Measurements from ENCODE around the gene MARS1. TPM values are rescaled to one million over a fixed set of nuclear protein-coding genes. Genes with fewer than 3 reads are reported as not detected.

Gene MARS1
- total RNA-seq, 2 experiments from 2014 or later: 275 to 291 TPM

DNA sequence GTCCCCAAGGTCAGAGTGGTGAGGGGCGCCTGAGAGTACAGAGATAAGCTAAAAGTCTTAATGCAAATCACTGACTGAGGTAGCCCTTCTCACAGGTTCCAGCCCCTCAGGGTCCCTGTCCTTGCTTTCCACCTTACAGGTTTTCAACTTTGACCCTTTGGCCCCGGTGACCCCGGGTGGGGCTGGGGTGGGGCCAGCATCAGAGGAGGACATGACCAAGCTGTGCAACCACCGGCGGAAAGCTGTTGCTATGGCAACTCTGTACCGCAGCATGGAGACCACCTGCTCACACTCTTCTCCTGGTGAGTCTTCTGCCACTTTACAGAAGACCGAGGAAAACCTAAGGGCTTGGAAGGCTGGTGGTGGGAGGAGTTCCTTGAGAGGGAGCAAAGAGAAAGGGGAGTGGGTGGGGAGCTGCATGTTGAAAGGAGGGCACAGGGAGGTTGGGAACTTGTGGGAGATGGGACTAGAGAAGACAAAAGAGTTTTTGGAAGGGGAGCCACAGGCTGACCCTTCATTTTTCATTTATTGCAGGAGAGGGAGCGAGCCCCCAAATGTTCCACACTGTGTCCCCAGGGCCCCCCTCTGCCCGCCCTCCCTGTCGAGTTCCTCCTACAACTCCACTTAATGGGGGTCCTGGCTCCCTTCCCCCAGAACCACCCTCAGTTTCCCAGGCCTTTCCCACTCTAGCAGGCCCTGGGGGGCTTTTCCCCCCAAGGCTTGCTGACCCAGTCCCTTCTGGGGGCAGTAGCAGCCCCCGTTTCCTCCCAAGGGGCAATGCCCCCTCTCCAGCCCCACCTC lies 37.1 kb downstream of the MARS1 start:
- ATAC-seq (no peak), DNase-seq (no peak)
- Mint-ChIP-seq H3K4me1 (ENCODE audit: low read depth) (peaks cover 45% of the 10 kb centered on the region), H3K9me3 (ENCODE audit: insufficient read depth) (no peaks in the 10 kb centered on the region), H3K27ac (no peak overlapping the region), H3K36me3 (ENCODE audit: low read depth) (peaks cover 41% of the 10 kb centered on the region), H3K4me3 (peak overlapping the region; percentile 95), H3K27me3 (ENCODE audit: low read depth) (no peaks in the 10 kb centered on the region)
- ChIA-PET POLR2A (interaction anchor here (0.8 to 2.7 kb wide), 5 partner anchors 10 to 47 kb away, joined by 3 to 29 read pairs (median 4); no protein-coding TSS in a partner anchor), CTCF (interaction anchor here (0.9 to 2.4 kb wide), 7 partner anchors 10 to 66 kb away, joined by 3 to 8 read pairs (median 3); partner anchors contain the start of gene GLI1)

DNA sequence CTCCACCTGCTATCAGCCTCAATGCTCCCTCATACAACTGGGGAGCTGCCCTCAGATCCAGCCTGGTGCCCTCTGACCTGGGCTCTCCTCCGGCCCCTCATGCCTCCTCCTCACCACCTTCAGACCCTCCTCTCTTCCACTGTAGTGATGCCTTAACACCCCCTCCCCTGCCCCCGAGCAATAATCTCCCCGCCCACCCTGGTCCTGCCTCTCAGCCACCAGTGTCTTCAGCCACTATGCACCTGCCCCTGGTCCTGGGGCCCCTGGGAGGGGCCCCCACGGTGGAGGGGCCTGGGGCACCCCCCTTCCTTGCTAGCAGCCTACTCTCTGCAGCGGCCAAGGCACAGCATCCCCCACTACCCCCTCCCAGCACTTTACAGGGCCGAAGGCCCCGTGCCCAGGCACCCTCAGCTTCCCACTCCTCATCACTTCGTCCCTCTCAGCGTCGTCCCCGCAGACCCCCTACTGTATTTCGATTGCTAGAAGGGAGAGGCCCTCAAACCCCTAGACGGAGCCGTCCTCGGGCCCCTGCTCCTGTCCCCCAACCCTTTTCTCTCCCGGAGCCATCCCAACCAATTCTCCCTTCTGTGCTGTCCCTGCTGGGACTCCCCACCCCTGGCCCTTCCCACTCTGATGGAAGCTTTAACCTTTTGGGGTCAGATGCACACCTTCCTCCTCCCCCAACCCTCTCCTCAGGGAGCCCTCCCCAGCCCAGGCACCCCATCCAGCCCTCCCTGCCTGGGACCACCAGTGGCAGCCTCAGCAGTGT lies 37.9 kb downstream of the MARS1 start:
- H3K4me3 Mint-ChIP-seq: no peak overlapping the region
- no peak overlapping the region for H3K27ac Mint-ChIP-seq
- DNase-seq (no peak), ATAC-seq (no peak)
- no peaks in the 10 kb centered on the region for H3K27me3 Mint-ChIP-seq (ENCODE audit: low read depth)
- peaks cover 44% of the 10 kb centered on the region for H3K4me1 Mint-ChIP-seq (ENCODE audit: low read depth)
- H3K36me3 Mint-ChIP-seq (ENCODE audit: low read depth): peaks cover 40% of the 10 kb centered on the region
- no peaks in the 10 kb centered on the region for H3K9me3 Mint-ChIP-seq (ENCODE audit: insufficient read depth)
- ChIA-PET POLR2A (interaction anchor here (0.6 to 2.7 kb wide), 4 partner anchors 9 to 800 kb away, joined by 4 to 29 read pairs (median 4); no protein-coding TSS in a partner anchor), CTCF (no interaction called here)

DNA sequence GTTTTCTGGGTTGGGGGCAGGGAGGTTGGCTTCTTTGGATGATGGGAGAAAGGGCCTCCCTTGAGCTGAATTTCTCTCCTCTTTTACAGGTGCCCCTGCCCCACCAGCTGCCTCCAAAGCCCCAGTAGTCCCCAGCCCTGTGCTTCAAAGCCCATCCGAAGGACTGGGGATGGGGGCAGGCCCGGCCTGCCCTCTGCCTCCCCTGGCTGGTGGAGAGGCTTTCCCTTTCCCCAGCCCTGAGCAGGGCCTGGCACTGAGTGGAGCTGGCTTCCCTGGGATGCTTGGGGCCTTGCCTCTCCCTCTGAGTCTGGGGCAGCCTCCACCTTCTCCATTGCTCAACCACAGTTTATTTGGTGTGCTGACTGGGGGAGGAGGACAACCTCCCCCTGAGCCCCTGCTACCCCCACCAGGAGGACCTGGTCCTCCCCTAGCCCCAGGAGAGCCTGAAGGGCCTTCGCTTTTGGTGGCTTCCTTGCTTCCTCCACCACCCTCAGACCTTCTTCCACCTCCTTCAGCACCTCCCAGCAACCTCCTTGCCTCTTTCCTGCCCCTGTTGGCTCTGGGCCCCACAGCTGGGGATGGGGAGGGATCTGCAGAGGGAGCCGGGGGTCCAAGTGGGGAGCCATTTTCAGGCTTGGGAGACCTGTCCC lies 38.7 kb downstream of the MARS1 start:
- DNase-seq: no peak
- no peak overlapping the region for H3K27ac Mint-ChIP-seq
- ChIA-PET POLR2A (interaction anchor here (0.6 to 0.8 kb wide), 2 partner anchors 27 to 801 kb away, joined by 3 to 5 read pairs; no protein-coding TSS in a partner anchor), CTCF (no interaction called here)
- H3K36me3 Mint-ChIP-seq (ENCODE audit: low read depth): peaks cover 47% of the 10 kb centered on the region
- no peaks in the 10 kb centered on the region for H3K9me3 Mint-ChIP-seq (ENCODE audit: insufficient read depth)
- ATAC-seq: no peak
- H3K27me3 Mint-ChIP-seq (ENCODE audit: low read depth): no peaks in the 10 kb centered on the region
- no peak overlapping the region for H3K4me3 Mint-ChIP-seq
- peaks cover 36% of the 10 kb centered on the region for H3K4me1 Mint-ChIP-seq (ENCODE audit: low read depth)

DNA sequence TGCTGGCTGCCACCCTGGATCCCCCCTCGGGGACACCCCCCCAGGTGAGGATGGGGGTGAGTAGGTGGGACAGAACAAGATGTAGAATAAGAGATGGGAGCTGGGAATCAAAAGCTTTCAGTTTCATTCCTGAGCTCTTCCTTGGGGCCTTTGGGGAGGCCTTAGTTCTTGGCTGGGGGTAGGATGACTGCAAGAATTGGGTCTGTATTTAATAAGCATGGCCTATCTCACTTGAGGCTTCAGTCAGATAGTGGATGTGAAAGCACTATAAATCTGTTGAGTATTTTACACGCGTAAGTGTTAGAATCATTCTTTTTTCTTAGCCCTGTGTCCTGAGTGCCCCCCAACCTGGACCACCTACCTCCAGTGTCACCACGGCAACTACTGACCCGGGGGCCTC lies 39.3 kb downstream of the MARS1 start:
- no peak for DNase-seq
- Mint-ChIP-seq H3K4me1 (ENCODE audit: low read depth) (peaks cover 30% of the 10 kb centered on the region), H3K9me3 (ENCODE audit: insufficient read depth) (no peaks in the 10 kb centered on the region), H3K27me3 (ENCODE audit: low read depth) (no peaks in the 10 kb centered on the region), H3K36me3 (ENCODE audit: low read depth) (peaks cover 51% of the 10 kb centered on the region), H3K27ac (peak overlapping the region; percentile 70), H3K4me3 (no peak overlapping the region)
- no peak for ATAC-seq
- ChIA-PET POLR2A (interaction anchor here (0.8 to 1.2 kb wide), 2 partner anchors 26 to 192 kb away, joined by 3 read pairs; no protein-coding TSS in a partner anchor), CTCF (no interaction called here)

DNA sequence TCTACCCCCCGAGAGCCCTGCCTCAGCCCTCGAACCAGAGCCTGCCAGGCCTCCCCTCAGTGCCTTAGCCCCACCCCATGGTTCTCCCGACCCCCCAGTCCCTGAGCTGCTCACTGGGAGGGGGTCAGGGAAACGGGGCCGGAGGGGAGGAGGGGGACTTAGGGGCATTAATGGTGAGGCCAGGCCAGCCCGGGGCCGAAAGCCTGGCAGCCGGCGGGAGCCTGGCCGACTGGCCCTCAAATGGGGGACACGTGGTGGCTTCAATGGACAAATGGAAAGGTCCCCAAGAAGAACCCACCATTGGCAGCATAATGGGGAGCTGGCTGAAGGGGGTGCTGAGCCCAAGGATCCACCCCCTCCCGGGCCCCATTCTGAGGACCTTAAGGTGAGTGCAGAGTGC lies 40.3 kb downstream of the MARS1 start:
- ChIA-PET POLR2A (interaction anchor here (0.6 to 1.4 kb wide), 4 partner anchors 10 to 191 kb away, joined by 3 to 4 read pairs (median 4); no protein-coding TSS in a partner anchor), CTCF (no interaction called here)

DNA sequence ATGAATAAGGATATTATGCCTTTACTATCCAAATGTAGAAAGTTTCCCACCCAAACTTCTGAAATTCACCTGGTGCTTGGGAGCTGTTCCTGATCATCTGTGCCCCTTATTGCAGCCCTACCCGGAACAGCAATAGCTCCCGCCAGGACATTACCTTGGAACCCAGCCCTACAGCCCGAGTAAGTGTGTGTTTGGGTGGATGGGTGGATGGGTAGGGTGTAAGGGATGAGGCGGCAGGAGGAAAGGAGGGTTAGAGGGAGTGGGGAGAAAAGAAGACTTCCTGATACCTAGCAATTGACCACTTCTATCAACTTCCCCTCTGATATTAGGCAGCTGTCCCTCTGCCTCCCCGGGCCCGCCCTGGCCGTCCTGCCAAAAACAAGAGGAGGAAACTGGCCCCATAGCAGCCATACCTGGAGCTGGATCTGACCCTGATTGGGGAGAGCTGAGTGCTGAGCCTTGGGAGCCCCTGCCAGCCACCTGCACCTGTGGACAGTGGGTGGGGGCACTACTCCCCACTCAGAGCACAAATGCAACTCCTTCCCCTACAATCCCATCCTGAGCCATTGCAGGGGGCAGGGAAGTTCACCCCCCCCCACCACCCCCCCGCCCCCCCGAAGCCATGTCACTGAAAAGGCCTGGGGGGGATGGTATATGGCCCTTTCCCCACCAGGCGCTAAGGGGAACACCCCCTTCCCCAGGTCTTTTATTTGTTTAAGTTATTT lies 41.1 kb downstream of the MARS1 start:
- Mint-ChIP-seq H3K27ac (no peak overlapping the region), H3K36me3 (ENCODE audit: low read depth) (peaks cover 58% of the 10 kb centered on the region), H3K4me1 (ENCODE audit: low read depth) (peaks cover 20% of the 10 kb centered on the region), H3K9me3 (ENCODE audit: insufficient read depth) (no peaks in the 10 kb centered on the region), H3K27me3 (ENCODE audit: low read depth) (no peaks in the 10 kb centered on the region), H3K4me3 (no peak overlapping the region)
- POLR2A ChIA-PET: interaction anchor here (1.4 kb wide), 1 partner anchor 49 kb away, joined by 4 read pairs; no protein-coding TSS in a partner anchor
- CTCF ChIA-PET: no interaction called here
- ATAC-seq (no peak), DNase-seq (no peak)

More for the DNA sequence above, 40.3 kb downstream of the MARS1 start:
- Mint-ChIP-seq H3K27me3 (ENCODE audit: low read depth) (no peaks in the 10 kb centered on the region), H3K36me3 (ENCODE audit: low read depth) (peaks cover 60% of the 10 kb centered on the region), H3K4me1 (ENCODE audit: low read depth) (peaks cover 28% of the 10 kb centered on the region), H3K27ac (no peak overlapping the region), H3K9me3 (ENCODE audit: insufficient read depth) (no peaks in the 10 kb centered on the region), H3K4me3 (no peak overlapping the region)
- ATAC-seq (no peak), DNase-seq (no peak)

DNA sequence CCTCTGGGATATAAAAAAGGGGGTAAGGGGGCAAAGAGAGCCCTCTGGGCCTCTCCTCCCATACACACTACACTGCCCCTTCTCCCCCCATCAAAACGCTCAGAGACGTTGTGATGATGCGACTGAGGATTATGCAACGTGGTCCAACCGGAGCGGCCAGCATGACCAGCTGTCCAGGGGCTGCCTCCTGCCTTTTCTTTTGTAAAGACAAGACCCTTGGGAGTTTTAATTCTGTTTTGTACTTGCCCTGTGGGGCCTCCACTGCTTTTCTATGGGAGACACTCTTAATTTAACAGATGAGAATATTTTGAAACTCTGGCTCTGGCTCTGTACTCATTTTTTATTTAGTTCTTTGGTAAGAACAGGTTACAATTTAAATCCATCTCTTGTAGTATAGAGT lies 42.0 kb downstream of the MARS1 start:
- no peak overlapping the region for H3K27ac Mint-ChIP-seq
- H3K4me3 Mint-ChIP-seq: no peak overlapping the region
- no peaks in the 10 kb centered on the region for H3K27me3 Mint-ChIP-seq (ENCODE audit: low read depth)
- H3K4me1 Mint-ChIP-seq (ENCODE audit: low read depth): peaks cover 13% of the 10 kb centered on the region
- H3K9me3 Mint-ChIP-seq (ENCODE audit: insufficient read depth): no peaks in the 10 kb centered on the region
- H3K36me3 Mint-ChIP-seq (ENCODE audit: low read depth): peaks cover 56% of the 10 kb centered on the region
- DNase-seq (no peak), ATAC-seq (no peak)
- CTCF ChIA-PET: no interaction called here
- POLR2A ChIA-PET: no interaction called here

DNA sequence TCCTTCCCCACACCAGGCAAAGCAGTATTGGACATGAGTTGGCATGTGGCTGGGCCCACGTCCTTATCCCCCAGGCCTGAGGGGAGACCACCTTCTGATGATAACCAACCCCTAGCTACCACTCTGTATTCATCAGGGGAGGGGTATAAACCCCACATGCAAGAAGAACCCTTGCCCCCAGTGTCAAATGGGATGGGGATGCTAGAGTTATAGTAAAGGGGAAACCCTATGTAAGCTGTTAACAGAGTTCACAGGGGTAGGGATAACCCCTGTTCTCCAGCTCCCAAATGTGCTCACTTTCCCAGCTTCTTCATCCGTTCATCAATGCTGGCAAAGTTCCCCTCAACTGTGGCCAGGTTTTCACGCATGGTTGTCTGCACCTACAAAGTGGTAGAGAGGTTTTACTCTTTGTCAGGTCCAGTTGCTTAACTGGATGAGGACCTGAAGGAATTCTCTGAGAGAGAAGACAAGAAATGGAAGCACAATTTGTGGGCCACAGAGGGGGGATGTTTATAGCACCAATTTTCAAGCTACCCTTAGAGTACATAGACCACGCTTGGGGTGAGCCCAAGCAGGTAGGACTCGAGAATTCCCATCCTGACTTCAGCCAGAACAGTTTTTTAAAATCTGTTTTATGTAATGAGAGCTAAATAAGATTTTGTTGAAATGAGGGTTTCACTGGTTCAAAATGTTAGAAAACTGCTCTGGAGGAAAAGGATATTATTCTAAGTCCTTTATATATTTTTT lies 42.7 kb downstream of the MARS1 start:
- CTCF ChIA-PET: interaction anchor here (1.2 to 2.0 kb wide), 3 partner anchors 8 to 90 kb away, joined by 3 to 4 read pairs (median 4); partner anchors contain the start of gene DCTN2
- POLR2A ChIA-PET: interaction anchor here (0.7 to 2.7 kb wide), 2 partner anchors 10 to 101 kb away, joined by 3 to 9 read pairs; partner anchors contain the start of gene DDIT3

DNA sequence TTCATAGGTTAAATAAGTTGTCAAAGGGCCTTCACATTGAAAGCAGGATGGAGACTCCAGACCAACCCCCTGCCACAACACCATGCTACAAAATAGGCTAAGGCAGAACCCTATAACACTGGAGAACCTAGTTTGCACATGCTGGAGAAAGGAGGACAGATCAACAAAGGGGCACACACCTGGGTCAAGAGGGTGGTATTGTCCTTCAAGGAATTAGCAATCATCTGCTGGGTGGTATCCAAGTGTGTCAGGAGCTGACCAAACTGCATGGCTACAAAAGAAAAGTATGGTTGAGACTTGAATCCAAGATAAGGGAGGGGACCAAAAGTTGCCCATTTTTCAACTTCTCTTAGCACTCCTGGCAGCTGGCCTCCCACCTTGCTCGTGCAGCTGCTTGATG lies 44.0 kb downstream of the MARS1 start:
- peaks cover 3% of the 10 kb centered on the region for H3K4me1 Mint-ChIP-seq (ENCODE audit: low read depth)
- H3K9me3 Mint-ChIP-seq (ENCODE audit: insufficient read depth): no peaks in the 10 kb centered on the region
- DNase-seq: no peak
- H3K4me3 Mint-ChIP-seq: no peak overlapping the region
- H3K27ac Mint-ChIP-seq: peak overlapping the region; percentile 39
- ChIA-PET POLR2A (interaction anchor here (2.7 to 6.6 kb wide), 2 partner anchors 8 to 12 kb away, joined by 9 to 29 read pairs; partner anchors contain the start of gene DDIT3), CTCF (interaction anchor here (2.0 kb wide), 1 partner anchor 15 kb away, joined by 4 read pairs; the partner anchor contains the start of gene DCTN2)
- ATAC-seq: no peak
- H3K36me3 Mint-ChIP-seq (ENCODE audit: low read depth): peaks cover 54% of the 10 kb centered on the region
- no peaks in the 10 kb centered on the region for H3K27me3 Mint-ChIP-seq (ENCODE audit: low read depth)

More for the DNA sequence above, 42.7 kb downstream of the MARS1 start:
- Mint-ChIP-seq H3K4me1 (ENCODE audit: low read depth) (peaks cover 7% of the 10 kb centered on the region), H3K27me3 (ENCODE audit: low read depth) (no peaks in the 10 kb centered on the region), H3K27ac (no peak overlapping the region), H3K36me3 (ENCODE audit: low read depth) (peaks cover 58% of the 10 kb centered on the region), H3K4me3 (no peak overlapping the region), H3K9me3 (ENCODE audit: insufficient read depth) (no peaks in the 10 kb centered on the region)
- no peak for ATAC-seq
- no peak for DNase-seq

DNA sequence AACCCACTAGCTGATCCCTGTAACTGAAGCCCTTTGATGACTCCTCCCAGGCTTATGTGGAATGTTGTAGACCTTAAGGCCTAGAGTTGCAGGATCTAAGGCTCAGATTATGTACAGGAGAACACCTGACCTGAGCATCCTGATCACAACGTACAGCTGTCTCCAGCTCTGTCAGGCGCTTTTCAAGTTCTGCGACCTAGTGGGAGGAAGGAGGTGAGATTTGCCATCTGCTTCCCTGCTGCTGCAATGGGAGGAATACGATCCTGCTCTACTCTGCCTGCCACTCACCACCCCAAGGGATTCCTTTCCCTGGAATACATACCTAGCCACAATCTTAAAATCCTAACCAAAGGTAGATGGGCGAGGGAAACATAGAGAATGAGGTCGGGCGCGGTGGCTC lies 45.2 kb downstream of the MARS1 start:
- ChIA-PET CTCF (interaction anchor here (1.6 kb wide), 1 partner anchor 71 kb away, joined by 3 read pairs; no protein-coding TSS in a partner anchor), POLR2A (interaction anchor here (2.7 to 6.6 kb wide), 2 partner anchors 9 to 13 kb away, joined by 9 to 29 read pairs; partner anchors contain the start of gene DDIT3)

More for the DNA sequence above, 45.2 kb downstream of the MARS1 start:
- Mint-ChIP-seq H3K27ac (no peak overlapping the region), H3K36me3 (ENCODE audit: low read depth) (peaks cover 55% of the 10 kb centered on the region), H3K9me3 (ENCODE audit: insufficient read depth) (no peaks in the 10 kb centered on the region), H3K4me1 (ENCODE audit: low read depth) (peaks cover under 1% of the 10 kb centered on the region), H3K4me3 (no peak overlapping the region), H3K27me3 (ENCODE audit: low read depth) (no peaks in the 10 kb centered on the region)
- DNase-seq: no peak
- no peak for ATAC-seq

Data from activated CD8-positive, alpha-beta T cell treated with anti-CD3 and anti-CD28 coated beads, Interleukin-2, amount 10 ng/mL, durations not matched to agents 7 days and 5 days (primary cell).